HEK293 (cell line): ENCODE results near the gene PTPN12.

Source experiments
- CTCF ChIP-seq: fragments of 450-650 bp; formaldehyde crosslinking; IDR thresholded peaks from 2 replicates; pipeline ENCODE4 v1.5.1; 2016; ENCODE audit warnings: missing biosample characterization, missing genetic modification characterization
- MYNN ChIP-seq: fragments of 450-650 bp; formaldehyde crosslinking; IDR thresholded peaks from 2 replicates; pipeline ENCODE4 v1.5.1; 2016; ENCODE audit warnings: missing biosample characterization, missing genetic modification characterization, borderline replicate concordance
- SP2 ChIP-seq: fragments of 450-650 bp; formaldehyde crosslinking; IDR thresholded peaks from 2 replicates; pipeline ENCODE4 v1.5.1; 2016; ENCODE audit warnings: missing biosample characterization, missing genetic modification characterization
- YY1 ChIP-seq: fragments of 450-650 bp; formaldehyde crosslinking; IDR thresholded peaks from 2 replicates; pipeline ENCODE4 v1.5.1; 2018; ENCODE audit warnings: missing biosample characterization, missing genetic modification characterization
- ZBTB6 ChIP-seq: fragments of 450-650 bp; formaldehyde crosslinking; IDR thresholded peaks from 2 replicates; pipeline ENCODE4 v1.5.1; 2017; ENCODE audit warnings: missing biosample characterization, missing genetic modification characterization
- ZNF140 ChIP-seq: fragments of 450-650 bp; formaldehyde crosslinking; IDR thresholded peaks from 2 replicates; pipeline ENCODE4 v1.5.1; 2016; ENCODE audit warnings: missing biosample characterization, missing genetic modification characterization
- ZNF19 ChIP-seq: fragments of 450-650 bp; formaldehyde crosslinking; IDR thresholded peaks from 2 replicates; pipeline ENCODE4; 2016; ENCODE audit warnings: missing biosample characterization, missing genetic modification characterization, low read depth
- ZNF292 ChIP-seq: fragments of 450-650 bp; formaldehyde crosslinking; IDR thresholded peaks from 2 replicates; pipeline ENCODE4 v1.5.1; 2016; ENCODE audit warnings: low read depth, missing biosample characterization, missing genetic modification characterization, borderline replicate concordance
- ZNF311 ChIP-seq: fragments of 450-650 bp; formaldehyde crosslinking; IDR thresholded peaks from 2 replicates; pipeline ENCODE4 v1.5.1; 2017; ENCODE audit warnings: missing biosample characterization, missing genetic modification characterization, borderline replicate concordance
- ZNF350 ChIP-seq: fragments of 450-650 bp; formaldehyde crosslinking; IDR thresholded peaks from 2 replicates; pipeline ENCODE4 v1.5.0; 2017; ENCODE audit warnings: missing biosample characterization, mild to moderate bottlenecking, missing genetic modification characterization
- ZNF391 ChIP-seq: fragments of 450-650 bp; formaldehyde crosslinking; IDR thresholded peaks from 2 replicates; pipeline ENCODE4 v1.5.1; 2016; ENCODE audit warnings: low read depth, missing biosample characterization, missing genetic modification characterization, borderline replicate concordance
- ZNF473 ChIP-seq: fragments of 450-650 bp; formaldehyde crosslinking; IDR thresholded peaks from 2 replicates; pipeline ENCODE4 v1.5.1; 2017; ENCODE audit warnings: missing biosample characterization, missing genetic modification characterization
- ZNF501 ChIP-seq: fragments of 450-650 bp; formaldehyde crosslinking; IDR thresholded peaks from 2 replicates; pipeline ENCODE4 v1.5.1; 2016; ENCODE audit warnings: missing biosample characterization, missing genetic modification characterization
- ZNF76 ChIP-seq: fragments of 450-650 bp; formaldehyde crosslinking; IDR thresholded peaks from 2 replicates; pipeline ENCODE4; 2016; ENCODE audit warnings: low read depth, missing biosample characterization, missing genetic modification characterization, borderline replicate concordance

GRCh38 chr7:77655356-77655755 lies 118.3 kb downstream of the PTPN12 start:
- TF ChIP-seq CTCF (tag by site-specific recombination) (no peak), ZNF140 (no peak), ZNF19 (tag by site-specific recombination) (no peak), ZBTB6 (tag by site-specific recombination) (no peak), ZNF292 (tag by site-specific recombination) (no peak), ZNF350 (no peak), ZNF311 (tag by site-specific recombination) (no peak), MYNN (tag by site-specific recombination) (no peak), YY1 (tag by site-specific recombination) (no peak), SP2 (tag by site-specific recombination) (no peak), ZNF76 (tag by site-specific recombination) (no peak), ZNF391 (no peak), ZNF501 (no peak), ZNF473 (no peak)
